ENCODE data around the gene PSMB8.
A peak's percentile ranks its signal among the peaks of the same experiment; 100 is the strongest.
"Not testable (repeated sequence)": the region's sequence is repeated elsewhere in the genome, so short reads cannot be mapped to it uniquely, and the experiment has no call there.

PSMB8 gene

DNA sequence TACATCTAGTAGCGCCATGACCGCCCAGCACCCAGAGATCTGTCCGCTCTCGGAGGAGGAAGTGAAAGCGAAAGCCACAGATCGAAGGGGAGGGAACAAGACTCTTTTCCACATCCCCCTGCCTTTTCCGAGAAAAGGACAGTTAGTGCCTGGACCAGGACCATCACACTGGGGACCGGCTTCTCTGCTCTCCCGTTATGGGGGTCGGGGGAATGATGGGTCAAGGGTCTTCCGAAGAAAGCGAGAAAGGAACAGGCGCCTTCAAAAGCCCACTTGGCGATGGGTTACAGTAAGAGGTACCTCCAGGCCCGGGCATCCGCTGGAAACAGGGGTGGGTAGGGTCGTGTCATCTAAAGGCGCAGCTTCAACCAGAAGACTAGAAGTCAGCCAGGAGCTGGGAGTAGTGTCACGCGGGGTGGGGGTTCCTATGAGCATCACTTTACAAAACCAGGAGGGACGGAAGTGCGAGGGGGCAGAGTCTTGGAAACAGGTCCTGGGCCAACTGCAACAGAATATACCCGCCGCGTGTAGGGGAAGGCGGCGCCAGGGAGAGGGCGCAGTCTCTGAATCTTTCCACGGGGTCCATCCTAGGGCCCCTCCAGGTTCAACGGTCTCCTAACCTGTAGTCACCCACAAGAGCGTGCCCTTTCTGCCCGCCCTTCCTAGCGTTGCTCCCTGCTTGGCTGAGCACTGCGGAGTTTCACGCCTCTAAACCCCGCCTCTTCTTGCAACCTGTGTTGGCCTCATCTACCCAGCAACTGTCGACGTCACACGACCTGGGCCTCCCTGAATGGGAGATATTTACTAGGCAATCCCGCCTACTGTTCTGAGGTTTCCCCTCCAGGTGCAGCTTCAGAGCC lies at the start of gene PSMB8:
Gene PSMB8, minus strand, starts transcription at position 69 of the 860 bp plus-strand sequence. Its CDS starts 51 bp downstream, at position 18.
- peak; percentile 98 for DNase-seq (ENCODE audit: low spot score)

GRCh38 chr6:32890831-32891230 lies 47.0 kb upstream of the PSMB8 start:
- no peak for DNase-seq (ENCODE audit: low spot score)

DNA sequence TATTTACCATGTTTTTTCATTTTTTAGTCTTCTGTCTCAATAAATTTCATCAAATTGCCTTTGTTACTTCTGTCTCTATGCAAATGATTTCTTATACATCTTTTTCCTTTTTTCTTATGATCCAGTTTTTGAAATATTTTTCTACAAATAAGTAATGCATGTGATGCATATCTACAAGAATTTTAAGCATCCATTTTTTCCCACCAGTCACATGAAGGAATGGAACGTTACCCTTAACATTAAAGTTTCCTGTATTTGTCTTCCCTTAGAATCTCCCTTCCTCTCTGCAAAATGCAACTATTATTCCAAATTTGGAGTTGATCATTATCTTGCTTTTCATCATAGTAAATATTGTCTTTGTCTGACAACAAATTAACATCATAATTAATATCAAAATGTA lies 45.7 kb upstream of the PSMB8 start:
- DNase-seq (ENCODE audit: low spot score): no peak

- no peak for DNase-seq (ENCODE audit: low spot score)
These were observed 44.7 kb upstream of the PSMB8 start for GRCh38 chr6:32888576-32888975.

GRCh38 chr6:32887616-32888015 lies 43.8 kb upstream of the PSMB8 start:
- no peak for DNase-seq (ENCODE audit: low spot score)

- DNase-seq (ENCODE audit: low spot score): no peak
These were observed 43.0 kb upstream of the PSMB8 start for GRCh38 chr6:32886681-32887383.

GRCh38 chr6:32885698-32886286 lies 41.9 kb upstream of the PSMB8 start:
- DNase-seq (ENCODE audit: low spot score): peak; percentile 88

GRCh38 chr6:32883789-32884188 lies 39.9 kb upstream of the PSMB8 start:
- no peak for DNase-seq (ENCODE audit: low spot score)

GRCh38 chr6:32882879-32883250 lies 39.0 kb upstream of the PSMB8 start:
- no peak for DNase-seq (ENCODE audit: low spot score)

- DNase-seq (ENCODE audit: low spot score): not testable (repeated sequence)
These were observed 37.1 kb upstream of the PSMB8 start for GRCh38 chr6:32880962-32881361.

- DNase-seq (ENCODE audit: low spot score): no peak
These were observed 35.8 kb upstream of the PSMB8 start for GRCh38 chr6:32879691-32880090.

- DNase-seq (ENCODE audit: low spot score): no peak
These were observed 32.8 kb upstream of the PSMB8 start for GRCh38 chr6:32876603-32877002.

GRCh38 chr6:32873947-32874346 lies 30.1 kb upstream of the PSMB8 start:
- DNase-seq (ENCODE audit: low spot score): not testable (repeated sequence)

GRCh38 chr6:32868257-32868788 lies 24.5 kb upstream of the PSMB8 start:
- DNase-seq (ENCODE audit: low spot score): peak; percentile 85

DNA sequence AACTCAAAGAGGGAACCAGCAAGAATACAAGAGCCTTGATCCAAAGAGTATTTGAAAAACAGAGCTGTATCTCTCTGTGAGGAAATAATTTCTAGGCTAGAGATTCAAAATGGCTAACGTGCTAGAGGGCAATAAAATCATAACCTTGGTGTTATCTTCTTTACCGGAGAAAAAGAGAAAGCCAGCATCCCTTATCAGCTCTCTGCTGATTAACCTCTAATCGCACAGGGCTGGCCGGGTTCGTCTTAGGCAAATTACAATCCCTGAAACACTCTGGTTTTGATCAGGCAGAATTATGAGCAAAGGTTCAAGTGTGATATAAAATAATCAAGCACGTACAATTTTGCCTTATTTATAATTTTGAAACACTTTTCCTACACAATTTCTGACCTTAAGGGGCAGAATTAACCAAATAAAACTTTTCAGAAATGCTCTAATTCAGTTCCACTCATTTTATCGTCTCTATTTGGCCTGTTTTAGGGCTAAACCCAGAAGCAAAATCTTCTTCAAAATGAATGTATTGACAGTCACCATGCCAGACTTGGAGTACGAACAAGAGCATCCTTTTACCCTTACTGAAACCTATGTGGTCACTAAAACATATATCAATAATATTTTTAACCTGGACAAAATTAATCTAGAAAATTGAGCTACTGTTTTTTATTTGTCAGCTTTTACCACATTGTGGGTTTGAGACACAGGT lies 23.9 kb upstream of the PSMB8 start:
- no peak for DNase-seq (ENCODE audit: low spot score)

GRCh38 chr6:32867022-32867477 lies 23.2 kb upstream of the PSMB8 start:
- no peak for DNase-seq (ENCODE audit: low spot score)

DNA sequence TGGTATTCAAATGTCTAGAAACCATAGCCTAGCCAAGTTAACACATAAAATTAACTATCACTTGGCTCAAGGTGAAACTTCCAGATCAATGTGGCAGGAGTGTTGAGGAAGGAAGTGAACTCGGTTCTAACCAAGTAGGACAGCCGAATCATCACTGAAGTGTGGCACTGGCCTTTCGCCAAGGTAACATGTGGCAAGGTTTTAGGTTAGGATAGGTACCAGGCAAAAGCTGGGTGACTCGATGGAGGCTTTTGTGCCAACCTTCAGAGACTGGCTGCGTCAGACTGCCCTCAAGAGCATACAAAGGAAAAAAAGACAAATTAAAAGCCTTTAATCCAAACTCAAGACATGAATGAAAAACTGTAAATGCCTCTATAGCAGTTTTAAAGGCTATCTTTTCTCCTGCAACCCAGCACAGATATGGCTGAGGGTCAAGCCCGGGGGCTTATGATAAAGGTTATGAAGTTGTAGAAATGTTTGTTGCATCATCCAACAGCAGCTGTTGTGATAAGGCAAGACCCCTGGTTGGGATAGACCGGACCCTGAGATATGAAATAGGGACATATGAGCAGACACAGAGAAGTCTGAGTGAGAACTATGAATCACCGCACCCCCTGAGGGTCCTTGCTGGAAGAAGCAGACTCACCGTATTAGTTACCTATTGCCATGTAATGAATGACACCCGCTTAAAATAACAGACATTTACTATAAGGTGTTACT lies 22.0 kb upstream of the PSMB8 start:
- DNase-seq (ENCODE audit: low spot score): no peak

- no peak for DNase-seq (ENCODE audit: low spot score)
These were observed 18.9 kb upstream of the PSMB8 start for GRCh38 chr6:32862725-32863124.

DNA sequence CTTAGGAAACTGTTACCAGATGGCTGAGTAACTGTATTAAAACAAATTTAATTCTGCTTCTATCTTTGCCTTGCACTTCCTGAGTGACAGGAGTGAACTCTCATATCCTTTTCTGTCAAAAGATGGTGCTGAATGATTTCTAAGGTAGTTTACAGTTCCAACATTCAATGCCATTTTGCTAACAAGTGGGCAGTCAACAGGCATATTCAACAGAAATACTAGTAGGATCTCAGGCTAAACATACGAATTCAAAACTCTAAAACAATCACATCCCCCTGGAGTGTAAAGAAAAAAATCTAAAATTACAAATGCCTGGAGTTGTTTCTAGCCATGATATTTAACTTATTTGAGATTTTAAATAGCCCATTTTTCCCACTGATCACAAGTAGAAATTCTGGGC lies 16.8 kb upstream of the PSMB8 start:
- no peak for DNase-seq (ENCODE audit: low spot score)

DNA sequence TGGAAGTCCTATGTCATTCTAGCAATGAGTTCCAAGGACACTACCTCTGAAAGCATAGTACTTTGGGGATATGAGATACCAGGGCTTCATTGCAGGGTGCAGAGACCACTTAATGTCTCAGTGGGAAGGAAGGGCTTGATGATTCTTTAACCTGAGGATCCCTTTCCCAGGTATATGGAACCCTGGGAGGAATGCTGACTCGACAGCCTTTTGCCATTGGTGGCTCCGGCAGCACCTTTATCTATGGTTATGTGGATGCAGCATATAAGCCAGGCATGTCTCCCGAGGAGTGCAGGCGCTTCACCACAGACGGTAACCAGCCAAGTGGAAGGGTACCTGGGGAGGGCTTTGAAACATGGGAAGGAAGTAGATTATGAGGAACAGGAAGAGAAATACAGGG lies 14.3 kb upstream of the PSMB8 start:
- DNase-seq (ENCODE audit: low spot score): no peak

DNA sequence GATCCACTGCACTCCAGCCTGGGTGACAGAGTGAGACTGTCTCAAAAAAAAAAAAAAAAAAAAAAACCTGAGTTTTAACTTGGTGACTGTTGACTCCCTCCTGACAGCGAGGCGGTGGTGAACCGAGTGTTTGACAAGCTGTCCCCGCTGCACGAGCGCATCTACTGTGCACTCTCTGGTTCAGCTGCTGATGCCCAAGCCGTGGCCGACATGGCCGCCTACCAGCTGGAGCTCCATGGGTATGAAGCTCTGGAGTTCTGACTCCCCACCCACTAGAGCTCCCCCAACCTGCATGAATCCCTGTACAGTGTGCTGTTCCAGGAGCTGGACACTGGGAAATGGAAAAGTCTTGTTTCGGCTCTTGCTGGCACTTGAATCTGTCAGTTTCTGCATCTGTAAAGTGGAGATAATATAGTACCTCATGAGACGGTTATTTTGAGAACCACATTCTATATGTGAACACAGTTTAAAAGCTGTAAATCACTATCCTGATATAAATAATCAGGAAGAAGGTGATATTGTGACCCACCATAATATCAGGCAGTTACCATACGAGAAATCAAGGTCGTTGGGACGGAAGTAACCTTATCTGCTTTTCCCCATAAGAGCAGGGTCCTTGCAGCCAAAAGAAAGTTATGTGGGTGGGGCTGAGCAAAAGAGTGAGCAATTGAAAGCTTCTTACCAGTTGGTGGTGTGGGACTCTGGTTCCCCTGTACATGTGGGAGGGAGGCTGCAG lies 13.5 kb upstream of the PSMB8 start:
- DNase-seq (ENCODE audit: low spot score): no peak
